DND-41 (cell line): ENCODE data around the gene RBM10.

Source experiments
- CTCF ChIP-seq: IDR thresholded peaks from 2 replicates; pipeline ENCODE4 v1.5.1; 2012; ENCODE audit warnings: borderline replicate concordance, low read length, moderate library complexity, mild to moderate bottlenecking; ENCODE audit not compliant: poor library complexity, severe bottlenecking; ENCODE audit errors: extremely low read depth
- EZH2 ChIP-seq: IDR thresholded peaks from 3 replicates; pipeline ENCODE4 v1.6.1; 2012; ENCODE audit warnings: borderline replicate concordance, low read depth, mild to moderate bottlenecking, moderate library complexity, low read length, inconsistent platforms; ENCODE audit not compliant: severe bottlenecking

- TF ChIP-seq CTCF (no peak), EZH2 (no peak)
Measured at GRCh38 chrX:47146936-47147859, 2.2 kb downstream of the RBM10 start.
